Measurements from ENCODE around the gene ACP1.
A peak's percentile ranks its signal among the peaks of the same experiment; 100 is the strongest.

DNA sequence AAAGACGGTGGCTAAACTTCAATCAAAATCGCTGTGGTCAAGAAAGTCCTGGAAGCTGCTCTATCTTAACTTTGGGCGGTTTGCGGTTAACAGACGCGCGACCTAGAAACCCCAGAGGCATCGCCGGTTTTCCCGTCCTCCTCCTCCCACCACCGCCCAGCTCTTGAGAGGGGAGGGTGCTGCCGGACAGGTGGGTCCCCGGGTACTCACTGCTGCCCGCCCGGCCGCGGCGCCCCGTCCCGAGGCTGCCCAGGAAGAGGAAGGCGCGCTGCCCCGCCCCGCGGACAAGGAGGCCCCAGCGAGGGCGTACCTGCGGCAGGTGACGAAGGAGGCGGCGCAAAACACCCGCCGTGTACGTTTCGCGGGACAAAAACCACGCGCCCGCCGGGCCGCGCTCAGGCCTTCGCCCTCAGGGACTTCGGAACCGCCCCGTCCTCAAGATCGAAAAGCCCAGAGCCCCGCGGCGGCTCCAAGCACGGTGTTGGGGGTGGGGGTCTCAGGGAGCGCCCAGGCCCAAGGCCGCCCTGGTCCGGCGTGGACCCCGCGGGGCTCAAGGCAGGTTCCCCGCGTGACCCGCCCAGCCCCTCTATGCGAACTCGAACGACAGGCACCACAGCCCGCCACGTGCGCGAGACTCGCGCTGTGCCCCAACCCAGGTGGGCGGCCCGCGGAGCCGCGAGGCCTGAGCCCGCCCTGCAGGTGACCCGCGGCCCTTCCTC lies 814 bp upstream of the ACP1 start, which contains the start of gene SH3YL1:
- no peak for TF ChIP-seq CTCF (IDR thresholded peaks at IDR 0.05)
- no peak for TF ChIP-seq POLR2A (IDR thresholded peaks at IDR 0.05)
- TF ChIP-seq POLR2AphosphoS5 (IDR thresholded peaks at IDR 0.05) = peak in 1 of 3 donors; percentile 76

All from breast epithelium (tissue), 3 donors.